G401.6 (cell line): ENCODE measurements around the gene ASS1.
"Not testable (repeated sequence)": the region's sequence is repeated elsewhere in the genome, so short reads cannot be mapped to it uniquely, and the experiment has no call there.

ENCODE experiments used
- FAIRE-seq: peaks from 2 replicates; lab custom pipeline; 2012; peaks lifted over from hg19 to GRCh38; lab: Jason Lieb, UNC

The ASS1 gene

GRCh38 chr9:130434656-130435055, 10.1 kb upstream of the ASS1 start:
- FAIRE-seq = not testable (repeated sequence)

GRCh38 chr9:130437011-130437789, 7.6 kb upstream of the ASS1 start:
- no peak for FAIRE-seq

GRCh38 chr9:130438382-130438981, 6.3 kb upstream of the ASS1 start:
- FAIRE-seq = no peak

- FAIRE-seq = peak; percentile 19
Observed at GRCh38 chr9:130441031-130441430, 3.7 kb upstream of the ASS1 start.

- FAIRE-seq = no peak
Observed at GRCh38 chr9:130442746-130443455, 1.9 kb upstream of the ASS1 start.

GRCh38 chr9:130443456-130443801, 1.3 kb upstream of the ASS1 start:
- no peak for FAIRE-seq

- FAIRE-seq = no peak
Observed at GRCh38 chr9:130443840-130444492, 795 bp upstream of the ASS1 start.

GRCh38 chr9:130445268-130445983, 665 bp downstream of the ASS1 start:
- no peak for FAIRE-seq

- no peak for FAIRE-seq
Observed at GRCh38 chr9:130446101-130446861, 1.5 kb downstream of the ASS1 start.

- no peak for FAIRE-seq
Observed at GRCh38 chr9:130447193-130447816, 2.5 kb downstream of the ASS1 start.

GRCh38 chr9:130448035-130448624, 3.4 kb downstream of the ASS1 start:
- FAIRE-seq = no peak

GRCh38 chr9:130448771-130449603, 4.2 kb downstream of the ASS1 start:
- FAIRE-seq = no peak

GRCh38 chr9:130450344-130451003, 5.7 kb downstream of the ASS1 start:
- FAIRE-seq = no peak

- no peak for FAIRE-seq
Observed at GRCh38 chr9:130451004-130451390, 6.2 kb downstream of the ASS1 start.

- FAIRE-seq = no peak
Observed at GRCh38 chr9:130451509-130452388, 7.0 kb downstream of the ASS1 start.

- FAIRE-seq = no peak
Observed at GRCh38 chr9:130452835-130453234, 8.1 kb downstream of the ASS1 start.

- no peak for FAIRE-seq
Observed at GRCh38 chr9:130453487-130453886, 8.7 kb downstream of the ASS1 start.
